HG03175 (cell line): ENCODE data around the gene GLRX3.

ENCODE experiments used
- ATAC-seq: cut with Tn5 transposase; IDR thresholded peaks from one replicate; pipeline ENCODE4 v1.9.1; 2021; ENCODE audit warnings: mild to moderate bottlenecking, moderate library complexity; ENCODE audit not compliant: unreplicated experiment

GLRX3 gene

DNA sequence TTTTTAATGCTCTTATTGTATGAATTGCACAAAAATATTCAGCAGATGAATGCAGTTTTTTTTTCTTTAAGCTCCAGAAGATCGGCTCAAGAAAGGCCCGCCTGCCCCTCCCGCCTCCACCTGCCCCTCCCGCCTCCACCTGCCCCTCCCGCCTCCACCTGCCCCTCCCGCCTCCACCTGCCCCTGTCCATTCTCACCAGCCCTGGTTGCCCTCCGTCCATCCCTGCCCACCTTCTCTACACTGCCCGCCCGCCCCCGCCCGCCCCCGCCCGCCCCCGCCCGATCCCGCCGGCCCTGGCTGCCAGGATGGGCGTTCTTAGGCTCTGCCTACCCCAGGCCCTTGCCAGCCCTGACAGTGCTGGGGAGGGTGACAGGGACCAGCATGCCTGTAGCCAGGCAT lies 67.4 kb downstream of the GLRX3 start:
- no peak for ATAC-seq

DNA sequence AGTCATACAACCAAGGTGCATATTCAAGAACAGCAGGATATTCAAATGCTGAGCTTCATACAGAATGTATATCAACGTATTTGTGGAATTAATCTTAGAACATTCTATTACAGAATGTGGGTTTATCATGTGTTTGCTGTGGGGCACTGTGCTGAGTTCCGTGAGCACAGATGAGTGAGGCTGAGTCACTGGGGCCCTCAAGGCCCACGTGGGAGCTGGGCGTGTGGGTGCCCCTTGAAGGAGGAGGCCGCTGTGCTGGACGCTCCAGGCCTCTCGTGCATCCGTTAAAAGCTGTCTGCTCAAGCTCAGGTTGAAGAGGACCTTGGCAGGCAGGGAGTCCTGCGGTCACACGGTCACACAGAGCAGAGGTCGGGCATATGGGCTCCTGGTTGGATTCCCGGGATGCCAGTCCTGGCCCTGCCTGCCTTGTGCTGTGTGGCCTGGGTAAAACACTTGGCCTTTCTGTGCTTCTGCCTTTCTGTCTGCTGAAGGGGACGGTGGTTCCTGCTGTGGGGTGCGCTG lies 70.1 kb downstream of the GLRX3 start:
- ATAC-seq: no peak

DNA sequence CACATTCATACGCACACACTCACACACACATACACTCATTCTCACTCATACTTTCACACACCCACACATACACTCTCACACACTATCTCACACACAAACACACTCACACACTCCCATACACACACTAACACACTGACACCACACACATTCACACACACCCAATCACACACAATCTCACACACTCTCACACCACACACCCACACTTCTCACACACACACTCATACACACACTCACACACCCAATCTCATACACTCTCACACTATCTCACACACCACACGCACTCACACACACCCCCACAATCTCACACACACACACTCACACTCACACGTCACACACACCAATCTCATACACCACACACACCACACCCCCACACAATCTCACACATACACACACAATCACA lies 71.0 kb downstream of the GLRX3 start:
- ATAC-seq: no peak

DNA sequence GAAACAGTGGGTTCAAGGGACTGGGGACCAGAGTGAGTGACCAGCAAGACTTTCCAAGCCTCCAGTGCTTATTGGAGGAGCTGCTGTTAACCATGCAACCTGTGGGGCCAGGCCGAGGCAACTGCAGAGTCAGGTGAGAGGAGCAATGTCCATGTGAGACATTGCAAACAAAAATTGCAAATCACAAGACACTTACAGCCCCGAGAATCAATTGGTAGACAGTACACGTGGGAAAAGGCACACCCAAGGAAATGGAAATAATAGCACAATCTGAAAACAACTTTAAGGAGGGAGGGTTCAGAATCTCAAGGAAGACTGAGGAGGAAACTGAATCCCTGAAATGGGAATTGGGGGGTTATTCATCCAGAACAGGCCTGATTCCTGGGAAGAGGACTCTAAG lies 72.6 kb downstream of the GLRX3 start:
- ATAC-seq: no peak

DNA sequence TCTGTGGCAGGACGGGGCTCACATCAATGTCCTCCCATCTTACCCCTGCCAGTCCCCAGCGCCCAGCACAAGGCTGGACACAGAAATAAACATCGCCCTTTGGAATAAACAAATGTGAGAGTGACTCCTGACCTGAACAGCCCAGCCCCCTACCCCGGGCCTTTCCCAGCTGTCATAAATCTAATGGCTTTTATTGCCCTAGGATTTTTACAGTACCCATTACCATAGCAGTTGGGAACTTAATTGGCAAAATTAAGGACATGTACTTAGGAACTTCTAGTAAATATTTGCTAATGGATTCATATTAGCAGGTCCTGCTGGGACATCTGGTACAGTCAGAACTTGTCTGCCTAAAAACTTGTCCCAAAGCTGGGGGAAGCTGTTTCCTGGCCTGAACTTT lies 76.6 kb downstream of the GLRX3 start:
- no peak for ATAC-seq

DNA sequence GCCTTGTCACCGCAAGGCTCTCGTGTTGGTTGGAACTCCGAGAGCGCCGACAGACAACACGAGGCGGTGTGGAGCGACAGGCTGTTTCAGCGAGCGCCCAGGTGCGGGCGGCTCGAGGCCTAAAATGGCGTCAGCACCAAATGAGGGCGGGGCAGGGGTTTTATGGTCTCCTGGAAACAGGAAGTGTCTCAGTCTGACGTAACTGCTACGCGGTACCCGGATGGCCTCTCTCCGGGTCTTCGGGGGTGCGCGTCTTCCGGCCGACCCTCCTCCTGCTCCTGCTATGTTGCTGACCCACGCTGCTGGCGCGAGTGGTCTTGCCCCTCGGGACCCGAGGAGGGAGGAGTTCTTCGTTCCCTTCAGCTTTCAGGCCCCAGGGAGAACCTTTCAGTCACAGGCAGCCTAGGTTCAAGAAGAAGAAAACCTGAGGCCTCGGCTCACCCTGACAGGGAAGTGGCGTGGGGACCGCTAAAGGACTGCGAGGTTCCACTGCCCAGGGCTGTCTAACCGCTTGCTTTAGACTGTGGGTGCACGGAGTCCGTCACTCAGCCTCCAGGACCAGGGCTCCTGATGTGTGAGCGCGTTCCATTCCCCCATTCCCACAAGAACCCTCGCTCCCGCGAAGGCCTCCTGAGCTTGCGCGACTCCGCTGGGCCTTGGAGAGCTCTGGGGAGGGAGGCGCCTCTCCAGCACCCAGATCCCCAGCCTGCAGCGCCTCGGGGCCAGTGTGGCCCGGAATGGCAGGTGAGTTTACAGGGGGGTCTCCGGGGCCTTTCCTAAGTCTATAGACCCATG lies 77.3 kb downstream of the GLRX3 start:
- ATAC-seq: no peak

DNA sequence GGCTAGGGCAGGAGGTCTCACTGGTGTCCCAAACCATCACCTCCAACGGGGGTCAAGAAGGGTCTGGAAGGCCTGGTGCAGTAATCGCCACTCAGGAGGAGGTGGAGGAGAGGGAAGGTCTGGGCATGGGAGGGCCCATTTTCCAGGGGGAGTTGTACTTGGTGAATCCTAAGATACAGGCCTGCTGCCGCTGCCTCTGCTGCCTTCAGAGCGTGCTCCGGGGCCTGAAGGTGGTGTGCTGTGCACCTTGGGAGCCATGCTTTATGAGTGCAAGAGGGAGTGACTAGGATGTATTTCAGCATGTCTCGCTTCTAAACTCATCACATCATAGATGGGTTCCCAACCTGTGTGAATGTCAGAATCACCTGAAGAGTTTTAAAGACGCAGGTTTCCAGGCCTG lies 78.2 kb downstream of the GLRX3 start:
- ATAC-seq: no peak

DNA sequence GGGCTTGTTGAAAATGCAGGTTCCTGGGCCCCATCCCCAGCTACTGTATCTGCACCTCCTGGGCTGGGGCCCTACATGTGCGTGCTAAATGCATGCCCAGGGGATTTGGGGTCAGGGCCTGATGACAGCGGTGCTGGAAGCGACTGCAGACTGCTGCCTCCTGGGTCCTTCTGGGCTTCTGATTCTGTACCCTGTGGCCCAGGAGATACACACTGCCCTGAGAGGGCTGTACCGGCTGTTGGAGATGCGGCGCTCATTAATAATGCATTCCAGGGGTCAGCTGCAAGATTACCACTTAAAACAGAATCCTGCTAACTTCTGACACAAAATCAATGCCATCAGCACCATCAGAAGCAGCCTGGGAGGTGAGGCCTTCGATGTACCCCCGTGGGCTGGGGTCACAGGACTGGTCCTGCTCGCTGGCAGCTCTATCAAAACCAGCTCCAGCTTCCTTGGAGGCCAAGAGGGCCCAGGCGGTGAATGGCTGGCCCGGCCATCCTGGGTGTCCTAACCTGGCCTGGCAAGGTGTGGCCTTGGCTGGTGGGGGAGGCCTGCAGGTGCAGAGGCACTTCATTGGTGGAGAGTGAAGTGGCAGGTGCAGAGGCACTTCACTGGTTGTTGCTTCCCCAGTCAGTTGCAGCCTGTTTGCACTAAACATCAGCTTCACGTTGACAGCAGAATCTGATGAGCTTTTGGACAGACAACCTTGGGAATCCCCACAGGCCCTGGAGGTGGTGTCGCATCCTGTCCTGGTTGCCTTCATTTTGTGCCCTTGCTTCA lies 79.2 kb downstream of the GLRX3 start:
- ATAC-seq: no peak

DNA sequence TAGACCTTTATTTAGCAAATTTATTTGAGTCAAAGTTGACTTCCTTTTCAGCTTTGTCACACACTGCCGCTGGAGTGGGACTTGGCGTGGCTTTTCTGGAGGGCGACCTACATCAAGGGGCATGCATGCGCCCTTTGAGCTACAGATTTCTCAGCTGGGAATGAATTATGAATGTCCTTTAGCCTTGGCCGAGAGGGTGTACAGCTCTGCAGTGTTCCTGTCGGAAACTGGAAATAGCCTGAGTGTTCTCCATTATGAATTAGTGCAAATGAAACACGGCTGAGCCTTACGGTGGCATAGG lies 79.7 kb downstream of the GLRX3 start:
- no peak for ATAC-seq

DNA sequence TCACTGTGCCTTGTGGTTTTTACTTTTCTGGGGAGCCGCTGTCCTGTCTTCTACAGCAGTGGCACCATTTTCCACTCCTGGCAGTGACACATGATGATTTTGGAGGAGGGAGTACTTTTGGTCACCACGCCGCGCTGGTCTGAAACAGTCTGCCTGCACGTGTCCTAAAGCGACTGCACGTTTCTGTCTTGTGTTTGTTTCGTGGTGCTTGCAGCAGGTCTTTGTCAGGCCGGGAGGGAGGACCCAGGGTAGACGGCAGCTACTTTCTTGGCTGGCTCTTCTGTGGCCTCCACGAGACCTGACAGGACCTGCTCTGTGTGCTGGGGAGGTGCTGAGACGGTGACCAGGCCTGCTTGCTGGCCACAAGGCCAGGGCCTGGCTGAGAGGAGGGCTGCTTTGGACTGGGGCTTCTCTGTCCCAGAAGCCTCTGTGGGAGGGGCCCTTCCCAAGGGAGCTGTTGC lies 82.0 kb downstream of the GLRX3 start:
- ATAC-seq: no peak

DNA sequence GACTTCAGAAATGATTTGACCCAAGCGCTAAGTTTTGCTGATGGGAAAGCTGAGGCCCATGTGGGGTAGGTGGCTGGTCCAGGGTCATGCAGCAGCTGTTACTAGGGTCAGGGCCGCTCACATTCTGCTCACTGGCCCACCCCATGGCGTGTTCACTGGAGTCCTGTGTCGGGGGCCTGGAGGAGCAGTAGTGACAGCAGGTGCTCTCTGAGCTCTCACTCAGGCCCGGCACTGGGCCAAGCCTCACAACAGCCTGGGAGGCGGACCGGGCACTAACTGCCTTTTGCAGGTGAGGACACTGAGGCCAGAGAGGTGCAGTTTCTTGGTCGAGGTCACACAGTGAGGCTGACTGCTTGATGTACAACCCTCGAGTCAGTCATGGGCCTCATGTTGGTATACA lies 82.7 kb downstream of the GLRX3 start:
- no peak for ATAC-seq

DNA sequence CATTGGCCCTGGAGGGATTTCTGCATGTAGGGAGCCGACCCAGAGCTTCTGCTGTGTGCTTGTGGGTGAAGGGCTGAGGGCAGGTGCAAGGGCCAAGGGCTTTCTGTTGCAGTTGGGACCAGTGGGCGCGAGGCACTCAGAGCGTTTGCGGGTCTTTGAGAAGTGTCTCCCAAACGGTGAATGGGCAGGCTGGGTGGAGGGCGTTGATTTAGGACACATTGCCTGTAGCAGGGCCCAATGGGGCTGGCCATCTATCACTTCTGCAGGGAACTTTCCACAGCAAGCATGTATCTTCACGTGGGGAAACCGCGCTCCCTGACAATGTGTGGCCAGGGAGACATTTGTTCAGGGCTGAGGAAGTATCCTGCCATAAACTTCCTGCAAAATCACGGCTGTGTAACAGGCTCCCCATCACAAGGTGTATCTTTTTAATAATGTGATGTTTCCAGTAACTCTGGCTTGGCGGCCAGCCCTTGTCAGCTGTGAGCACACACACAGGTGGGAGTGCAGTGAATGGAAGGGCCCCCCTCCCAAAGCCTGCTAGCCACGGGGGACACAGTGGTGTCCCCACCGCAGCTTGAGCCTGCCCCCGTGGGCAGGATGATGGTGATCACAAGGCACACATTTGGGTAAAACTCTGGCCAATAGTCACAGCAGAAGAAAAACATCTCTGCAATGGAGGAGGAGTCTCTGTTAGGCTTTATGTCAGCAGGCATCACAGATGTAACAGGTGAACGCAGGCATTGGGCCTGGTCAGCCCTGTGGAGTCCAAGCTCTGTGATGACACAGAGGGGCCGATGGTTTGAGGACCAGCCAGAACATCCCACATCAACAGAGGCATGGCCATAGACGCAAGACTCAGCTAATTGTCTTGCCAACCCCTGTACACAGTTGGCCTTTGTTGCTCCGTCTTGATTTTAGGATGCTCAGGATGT lies 84.3 kb downstream of the GLRX3 start:
- no peak for ATAC-seq

DNA sequence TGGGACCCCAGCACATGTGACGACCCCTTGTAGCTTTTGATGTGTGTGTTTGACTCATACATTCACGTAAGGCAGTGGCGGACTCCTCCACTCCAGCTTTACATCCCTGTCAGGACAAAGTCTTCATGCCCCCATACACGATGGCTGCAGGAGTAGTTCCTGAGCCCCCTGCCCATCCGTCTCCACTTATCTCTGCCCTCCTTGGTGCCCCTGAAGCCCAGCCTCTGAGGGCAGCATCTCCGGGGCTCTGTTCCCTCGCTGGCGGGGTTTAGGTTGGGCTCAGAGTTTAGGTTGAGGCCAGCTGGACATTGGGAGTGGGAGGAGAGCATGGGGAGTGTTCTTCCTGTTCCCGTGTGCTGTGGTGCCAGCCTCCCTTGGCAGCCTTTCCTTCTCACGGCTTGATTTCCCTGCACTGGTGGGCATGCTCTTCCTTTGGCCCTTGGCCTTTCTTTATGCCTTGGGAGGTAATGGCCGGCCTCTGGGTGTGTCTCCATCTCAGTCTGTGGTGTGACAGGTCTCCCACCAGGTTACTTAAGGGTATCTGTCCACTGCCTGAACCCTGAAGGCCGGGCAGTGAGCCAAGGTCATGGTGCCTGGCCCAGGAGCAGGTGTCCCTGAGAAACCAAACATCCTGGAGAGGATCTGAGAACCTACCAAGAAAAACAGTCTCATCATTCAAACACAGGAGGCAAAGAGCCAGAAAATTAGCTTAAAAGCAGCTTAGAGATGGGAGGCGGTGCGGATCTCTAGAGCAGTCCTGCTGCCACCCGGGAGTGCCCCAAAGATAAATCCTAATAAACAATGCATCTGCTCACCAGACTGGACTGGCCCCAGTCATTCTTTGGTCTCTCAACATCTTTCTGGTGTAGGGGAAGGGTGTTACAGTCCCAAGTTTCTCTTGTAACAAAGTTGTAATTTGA lies 85.5 kb downstream of the GLRX3 start:
- ATAC-seq: no peak

DNA sequence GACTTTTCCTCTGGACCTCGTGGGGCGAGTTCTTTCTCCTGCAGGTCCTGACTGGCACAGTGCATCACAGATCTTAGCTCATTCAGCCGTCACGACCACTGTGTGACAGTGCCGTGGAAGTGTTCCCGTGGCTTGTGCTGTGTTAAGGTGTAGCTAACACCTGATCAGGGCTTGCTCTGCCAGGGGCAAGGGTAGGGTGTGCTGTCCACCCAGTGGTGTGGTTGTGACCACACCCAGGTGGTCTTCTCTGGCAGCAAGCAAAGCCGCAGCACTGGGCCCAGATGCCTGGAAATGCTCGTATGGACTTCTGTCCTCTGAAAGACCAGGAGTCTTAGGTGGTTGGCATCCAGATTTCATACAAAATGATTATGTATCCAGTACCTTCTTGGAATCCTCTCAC lies 86.2 kb downstream of the GLRX3 start:
- ATAC-seq: no peak

DNA sequence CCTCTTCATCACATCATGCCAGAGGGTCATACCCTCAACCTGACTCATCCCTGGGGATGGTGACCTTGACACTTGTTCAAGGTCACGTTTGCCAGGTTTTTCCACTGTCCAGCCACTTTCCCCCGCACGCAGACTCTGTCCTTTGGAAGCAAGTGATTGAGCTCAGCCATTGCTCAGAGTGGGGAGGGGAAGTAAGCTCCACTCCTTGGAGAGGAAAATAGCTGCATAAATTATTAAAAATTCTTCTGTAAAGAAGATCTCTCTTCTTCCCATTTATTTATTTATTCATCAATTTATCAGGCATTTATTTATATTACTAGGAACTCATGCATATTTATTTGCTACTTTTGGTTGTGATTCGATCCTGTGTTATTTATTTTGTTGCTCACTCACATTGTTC lies 88.0 kb downstream of the GLRX3 start:
- no peak for ATAC-seq

DNA sequence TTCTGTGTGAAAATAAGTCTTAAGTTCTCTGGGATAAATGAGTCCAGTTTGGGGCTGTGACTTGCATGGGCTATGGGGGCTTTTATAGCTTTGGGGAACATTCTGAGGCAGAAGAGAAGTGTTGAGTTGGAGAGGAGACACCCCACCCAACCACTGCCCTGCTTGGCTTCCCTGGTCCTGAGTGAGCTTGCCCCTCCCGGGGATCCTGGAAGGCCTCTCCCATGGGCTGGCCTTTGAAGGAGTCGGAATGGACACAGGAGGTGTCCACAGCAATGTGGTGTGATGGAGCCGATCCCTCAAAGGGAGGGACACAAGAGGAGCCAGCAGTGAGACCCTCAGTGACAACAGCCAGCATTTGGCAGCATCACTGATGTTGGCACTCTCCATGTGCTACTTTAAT lies 89.8 kb downstream of the GLRX3 start:
- no peak for ATAC-seq

DNA sequence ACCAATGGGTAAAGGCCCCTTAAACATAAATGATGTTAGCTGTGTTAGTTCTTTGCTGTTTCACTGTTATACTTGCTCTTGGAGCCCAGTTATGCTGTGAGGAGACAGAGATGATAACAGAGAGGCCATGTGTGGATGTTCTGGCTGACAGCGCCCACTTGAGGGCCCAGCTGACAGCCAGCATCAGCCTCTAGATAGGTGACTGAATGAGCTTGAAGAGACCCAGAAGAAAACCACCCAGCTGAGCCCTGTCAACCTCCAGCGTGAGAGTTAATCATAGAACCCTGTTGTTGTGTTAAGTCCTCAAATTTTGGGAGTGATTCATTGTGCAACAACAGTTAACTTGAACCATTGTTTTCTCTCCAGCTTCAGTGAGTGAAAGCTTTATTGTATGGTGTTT lies 91.7 kb downstream of the GLRX3 start:
- ATAC-seq: no peak
